Activated CD4-positive, alpha-beta T cell treated with anti-CD3 and anti-CD28 coated beads, Interleukin-2, amount 50 U/mL, for 16 hours (primary cell): ENCODE data around the gene PHF12.
A peak's percentile ranks its signal among the peaks of the same experiment; 100 is the strongest.

Source experiments
- DNase-seq: peaks from one replicate; pipeline ENCODE4 v3.0.0-alpha.2; 2020

PHF12 gene

GRCh38 chr17:28900986-28901726, 50.2 kb downstream of the PHF12 start:
- DNase-seq, result no peak

- no peak for DNase-seq
These were observed 52.0 kb downstream of the PHF12 start for GRCh38 chr17:28899212-28899815.

GRCh38 chr17:28898527-28898955, 52.8 kb downstream of the PHF12 start:
- no peak for DNase-seq

GRCh38 chr17:28897769-28898526, 53.4 kb downstream of the PHF12 start:
- peak; percentile 49 for DNase-seq

GRCh38 chr17:28896884-28897768, 54.2 kb downstream of the PHF12 start, which contains the start of gene FLOT2:
FLOT2 (minus strand) TSS chr17:28897733; CDS start chr17:28897574, 159 bp downstream.
- peak; percentile 57 for DNase-seq

GRCh38 chr17:28896491-28896883, 54.8 kb downstream of the PHF12 start:
- DNase-seq, result no peak

GRCh38 chr17:28895794-28896447, 55.4 kb downstream of the PHF12 start:
- DNase-seq, result no peak

GRCh38 chr17:28893248-28894183, 57.8 kb downstream of the PHF12 start:
- peak; percentile 71 for DNase-seq

- DNase-seq, result no peak
These were observed 59.3 kb downstream of the PHF12 start for GRCh38 chr17:28892024-28892423.

GRCh38 chr17:28891201-28891600, 60.1 kb downstream of the PHF12 start:
- no peak for DNase-seq

- DNase-seq, result no peak
These were observed 61.3 kb downstream of the PHF12 start for GRCh38 chr17:28889996-28890395.

GRCh38 chr17:28888832-28889231, 62.5 kb downstream of the PHF12 start:
- no peak for DNase-seq

GRCh38 chr17:28887871-28888471, 63.3 kb downstream of the PHF12 start:
- no peak for DNase-seq

- DNase-seq, result no peak
These were observed 65.4 kb downstream of the PHF12 start for GRCh38 chr17:28885951-28886350.

- DNase-seq, result no peak
These were observed 66.0 kb downstream of the PHF12 start for GRCh38 chr17:28885363-28885762.

GRCh38 chr17:28883967-28884702, 67.2 kb downstream of the PHF12 start:
- no peak for DNase-seq

- DNase-seq, result no peak
These were observed 69.0 kb downstream of the PHF12 start for GRCh38 chr17:28882154-28882895.

- DNase-seq, result no peak
These were observed 69.7 kb downstream of the PHF12 start for GRCh38 chr17:28881533-28882056.

- DNase-seq, result no peak
These were observed 70.8 kb downstream of the PHF12 start for GRCh38 chr17:28880572-28880945.
